ENCODE measurements around the gene NR3C2.

GRCh38 chr4:148445860-148446330, 3.7 kb upstream of the NR3C2 start:
- no peak for TF ChIP-seq CTCF (IDR thresholded peaks at IDR 0.05; ENCODE audit: low read length)
- no peak for TF ChIP-seq EZH2 (optimal IDR thresholded peaks at IDR 0.05; ENCODE audit: low read depth, low read length)
- no peak for TF ChIP-seq EZH2phosphoT487 (IDR thresholded peaks at IDR 0.05; ENCODE audit: low read length)
